Hematopoietic multipotent progenitor cell (in vitro differentiated cells): Measurements from ENCODE around the gene MXD3. TPM values are rescaled to one million over a fixed set of nuclear protein-coding genes. Genes with fewer than 3 reads are reported as not detected.
A peak's percentile ranks its signal among the peaks of the same experiment; 100 is the strongest.
"Not testable (repeated sequence)": the region's sequence is repeated elsewhere in the genome, so short reads cannot be mapped to it uniquely, and the experiment has no call there.

Experiments
- DNase-seq, 3 donors: peaks; one replicate each; pipeline ENCODE4 v3.0.0-alpha.2; 2011 to 2015; ENCODE audit warnings: low read depth in 2 of 3, low spot score in 2 of 3
- total RNA-seq: library from RNA; depleted of rRNA; stranded (reverse); fragments of >200 nt; gene quantifications from one replicate; pipeline ENCODE4 v1.2.3, GENCODE V29; 2012

MXD3 gene
- total RNA-seq, 1 donor: 11.0 TPM

DNA sequence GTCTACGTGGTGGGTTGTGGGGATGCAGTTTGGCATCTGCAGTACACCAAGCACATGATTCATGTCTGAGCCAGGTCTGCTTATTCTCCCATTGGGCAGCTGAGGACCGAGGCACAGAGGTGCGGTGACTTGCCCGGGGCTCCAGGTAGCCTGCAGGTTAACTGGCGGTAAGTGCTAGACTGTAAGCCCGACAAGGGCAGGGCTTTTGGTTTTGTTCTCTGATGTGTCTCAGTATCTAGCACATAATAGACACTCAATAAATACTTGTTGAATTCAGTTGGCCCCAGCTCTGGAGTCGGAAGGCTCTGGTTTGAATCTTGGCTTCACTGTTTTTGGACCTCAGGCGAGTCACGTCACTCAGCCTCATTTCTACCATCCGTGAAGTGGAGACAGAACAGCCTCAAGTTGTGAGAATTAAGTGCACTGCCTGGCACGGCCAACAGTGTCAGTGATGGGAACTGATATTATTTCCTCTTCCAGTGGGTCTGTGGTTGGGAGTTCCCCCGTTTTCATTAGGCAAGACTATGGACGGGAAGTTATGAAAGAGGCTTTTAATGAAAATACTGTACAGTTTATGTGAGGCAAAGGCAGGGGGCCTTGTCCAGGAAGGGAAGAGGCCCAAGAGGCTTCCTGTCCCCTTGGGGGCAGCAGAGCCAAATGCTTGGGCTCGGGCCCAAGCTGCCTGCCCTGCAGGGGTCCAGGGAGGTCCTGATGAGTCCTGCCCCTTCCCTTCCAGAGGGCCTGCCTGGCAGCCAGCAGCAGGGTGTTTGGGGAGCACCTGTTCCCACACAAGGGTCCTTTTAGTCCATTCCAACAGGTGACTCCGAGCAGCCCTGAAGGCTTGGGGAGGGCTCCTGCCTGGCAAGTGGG is 4.8 kb downstream of the MXD3 start:
- peak in 2 of 3 donors; percentile 81 to 86 for DNase-seq

DNA sequence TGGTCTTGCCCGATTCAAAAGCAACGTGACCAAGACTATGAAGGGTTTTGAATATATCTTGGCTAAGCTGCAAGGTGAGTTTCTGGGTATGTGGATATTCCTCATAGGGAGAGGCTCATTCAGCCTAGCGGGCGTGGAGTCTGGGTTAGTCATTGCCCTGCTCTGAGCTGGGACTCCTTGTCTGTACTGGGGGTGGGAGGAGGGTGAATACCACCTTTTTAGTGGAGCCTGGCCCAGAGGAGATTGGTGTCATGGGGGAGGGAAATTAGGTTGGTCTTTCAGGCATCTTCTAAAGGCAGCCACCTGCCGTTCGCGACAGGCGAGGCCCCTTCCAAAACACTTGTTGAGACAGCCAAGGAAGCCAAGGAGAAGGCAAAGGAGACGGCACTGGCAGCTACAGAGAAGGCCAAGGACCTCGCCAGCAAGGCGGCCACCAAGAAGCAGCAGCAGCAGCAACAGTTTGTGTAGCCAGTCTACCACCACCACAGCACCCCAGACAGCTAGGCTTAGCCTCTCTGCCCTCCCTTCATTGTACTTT is 5.5 kb downstream of the MXD3 start:
- not testable (repeated sequence) for DNase-seq

DNA sequence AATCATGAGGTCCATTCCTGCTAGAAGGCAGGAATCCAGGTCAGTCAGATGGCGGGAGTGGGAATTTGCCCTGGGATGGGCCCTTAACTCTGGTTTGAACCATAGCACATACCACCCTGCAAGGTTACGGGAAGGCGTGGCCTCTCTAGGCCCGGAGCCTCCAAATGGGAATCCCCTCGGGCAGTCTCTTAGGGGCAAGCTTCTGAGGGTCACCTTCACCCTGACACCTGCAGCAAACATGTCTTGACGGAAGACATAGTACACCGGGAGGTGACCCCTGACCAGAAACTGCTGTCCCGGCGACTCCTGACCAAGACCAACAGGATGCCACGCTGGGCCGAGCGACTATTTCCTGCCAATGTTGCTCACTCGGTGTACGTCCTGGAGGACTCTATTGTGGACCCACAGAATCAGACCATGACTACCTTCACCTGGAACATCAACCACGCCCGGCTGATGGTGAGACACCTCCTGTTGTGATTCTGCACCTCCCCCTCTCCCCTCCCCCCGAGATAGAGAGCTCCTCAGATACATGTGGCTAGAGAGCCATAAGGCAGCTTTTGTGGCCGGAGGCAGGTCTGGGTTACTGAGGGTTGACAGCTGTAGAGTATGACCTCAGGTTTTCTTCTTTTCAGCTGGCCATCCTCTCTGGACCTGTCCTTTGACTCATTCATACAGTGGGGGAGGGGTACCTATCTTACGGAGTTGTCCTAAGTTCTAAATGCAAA is 7.1 kb downstream of the MXD3 start:
- DNase-seq: no peak

DNA sequence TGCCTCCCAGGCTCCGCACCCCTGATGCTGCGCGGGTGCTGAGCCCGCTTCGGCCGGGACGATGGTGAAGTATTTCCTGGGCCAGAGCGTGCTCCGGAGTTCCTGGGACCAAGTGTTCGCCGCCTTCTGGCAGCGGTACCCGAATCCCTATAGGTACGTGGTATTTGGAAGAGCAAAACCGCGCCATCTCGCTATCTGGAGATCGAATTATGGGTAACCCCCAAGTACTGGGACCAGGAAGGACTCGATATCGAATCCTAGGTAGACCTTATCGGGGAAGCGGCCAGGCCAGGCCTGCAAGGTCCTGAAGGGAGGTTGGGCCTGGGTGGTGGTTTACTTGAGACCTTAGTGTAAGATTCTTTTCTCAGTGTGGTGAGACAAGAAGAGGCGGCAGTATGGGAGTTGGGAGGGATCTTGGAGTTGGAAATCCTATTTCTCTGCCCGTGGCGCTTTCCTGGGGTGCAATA is 7.7 kb downstream of the MXD3 start:
- no peak for DNase-seq

DNA sequence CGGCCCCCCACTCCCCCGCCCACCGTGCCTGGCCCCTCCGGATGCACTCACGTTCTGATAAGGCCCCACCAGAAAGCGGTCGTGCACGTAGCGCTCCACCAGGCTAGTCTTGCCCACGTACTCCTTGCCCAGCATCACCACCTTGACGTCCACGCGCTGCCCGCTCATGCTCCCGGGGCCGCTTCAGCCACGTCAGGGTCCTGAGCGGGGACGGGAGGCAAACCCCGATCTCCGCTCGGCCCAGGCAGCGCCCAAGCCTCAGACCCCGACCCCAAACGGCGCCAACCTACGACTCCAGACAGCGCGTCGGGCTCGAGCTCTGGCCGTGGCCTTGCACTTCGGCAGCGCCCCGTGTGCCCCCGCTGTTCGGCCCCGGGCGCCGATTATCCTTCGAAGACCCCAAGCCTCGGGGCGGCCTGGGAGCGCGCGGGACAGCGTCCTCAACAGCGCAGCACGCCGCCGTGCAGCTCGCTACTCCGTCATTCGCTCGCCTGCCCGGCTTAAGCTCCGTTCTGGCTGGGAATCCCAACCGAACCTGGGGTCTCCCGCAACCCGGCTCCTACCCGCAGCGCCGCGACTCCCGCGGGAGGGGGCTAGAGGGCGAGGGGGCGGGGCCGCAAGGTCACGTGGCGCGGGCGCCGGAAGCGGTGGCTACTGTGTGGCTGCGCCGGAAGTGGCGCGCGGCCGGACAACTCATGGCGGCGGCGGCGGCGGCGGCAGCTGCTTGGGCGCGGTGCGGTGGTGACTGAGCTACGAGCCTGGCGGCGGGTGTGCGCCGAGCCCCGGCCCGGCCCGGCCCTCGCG is 8.4 kb downstream of the MXD3 start, which contains the start of the genes PRELID1 and RAB24:
PRELID1 (plus strand) TSS at position 679 of the 804 bp plus-strand sequence. CDS start 187 bp downstream, outside the sequence.
RAB24 (minus strand) TSS at position 599 of the 804 bp plus-strand sequence; CDS start at position 168, 431 bp downstream.
- DNase-seq: peak; percentile 76 to 89 (median 86)

DNA sequence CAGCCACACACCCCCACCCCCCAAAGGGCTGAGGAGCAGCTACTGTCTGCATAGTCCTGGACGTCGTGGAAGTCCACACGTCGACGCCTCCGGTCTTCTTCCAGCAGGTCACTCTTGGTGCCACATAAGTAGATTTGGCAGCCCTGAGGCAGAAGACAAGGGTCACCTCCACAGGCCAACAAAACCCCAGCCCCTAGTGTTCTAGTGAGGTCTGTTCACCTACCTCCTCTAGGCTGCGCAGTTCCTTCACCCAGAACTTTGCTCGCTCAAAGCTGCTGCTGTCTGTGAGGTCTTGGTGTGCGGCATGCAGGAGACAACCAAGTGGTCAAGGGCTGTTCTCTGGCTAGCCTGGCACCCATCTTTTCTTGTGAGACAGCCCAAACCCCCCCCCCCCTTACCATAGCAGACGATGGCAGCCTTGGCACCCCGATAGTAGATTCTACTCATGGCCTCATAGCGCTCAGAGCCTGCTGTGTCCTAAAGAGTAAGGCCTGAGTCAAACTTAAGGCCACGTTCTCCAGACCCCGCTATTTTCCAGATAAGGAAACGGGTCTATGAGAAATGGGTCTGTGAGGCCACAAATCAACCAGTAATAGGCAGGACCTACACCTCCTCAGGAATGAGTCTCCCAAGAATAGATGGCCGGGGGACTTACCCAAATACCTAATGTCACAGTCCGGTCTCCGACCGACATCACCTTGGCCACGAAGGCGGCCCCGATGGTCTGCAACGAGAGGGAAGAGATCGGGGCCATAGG is 9.2 kb downstream of the MXD3 start:
- no peak for DNase-seq

DNA sequence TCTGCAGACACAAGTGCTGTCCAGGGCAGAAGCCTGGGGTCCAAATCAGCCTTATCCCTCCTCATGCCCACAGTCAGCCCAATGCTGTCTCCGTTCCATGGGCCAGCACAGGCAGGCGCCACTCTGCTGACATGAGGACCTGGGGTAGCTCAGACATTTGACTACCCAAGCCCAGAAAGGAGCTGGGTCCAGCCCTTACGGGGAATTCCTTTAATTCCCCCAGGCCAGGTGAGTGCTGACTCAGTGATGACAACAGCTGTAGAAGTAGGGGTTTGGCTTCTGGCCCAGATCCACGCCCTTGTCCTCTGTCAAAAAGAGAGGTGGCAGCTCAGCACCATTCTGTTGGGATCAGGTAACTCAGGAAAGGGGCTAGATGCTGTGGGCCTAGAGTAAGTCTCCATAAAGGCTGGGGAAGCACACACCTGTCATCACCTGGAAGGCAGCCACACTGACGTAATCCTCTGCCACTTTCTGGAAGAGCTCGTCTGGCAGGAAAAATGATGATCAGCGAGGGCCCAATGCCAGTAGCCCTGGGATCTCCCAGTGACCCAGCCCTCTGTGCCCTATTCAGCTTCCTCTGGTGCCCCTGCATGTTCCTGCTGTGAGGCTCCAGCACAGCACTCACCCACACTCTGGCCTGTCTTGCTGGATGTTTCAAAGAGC is 10.1 kb downstream of the MXD3 start:
- DNase-seq: no peak

DNA sequence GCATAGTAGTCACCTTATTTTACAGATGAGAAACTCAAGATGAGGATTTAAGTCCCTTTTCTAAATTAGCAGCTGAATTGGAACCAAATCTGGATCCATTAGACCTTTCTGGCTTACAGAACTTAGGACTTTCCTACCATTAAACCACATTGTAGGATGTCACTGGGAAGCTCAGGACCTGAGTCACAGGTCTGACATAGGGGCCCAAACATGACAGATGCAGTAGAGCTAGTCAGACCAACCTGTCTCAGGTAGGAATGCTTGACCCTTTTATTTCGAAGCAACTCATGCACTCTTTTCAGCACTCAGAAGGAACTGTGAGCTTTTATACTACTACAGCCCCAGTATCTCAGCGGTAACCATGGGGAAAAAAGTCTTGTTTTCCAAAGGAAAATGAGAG is 10.7 kb downstream of the MXD3 start:
- DNase-seq: no peak

DNA sequence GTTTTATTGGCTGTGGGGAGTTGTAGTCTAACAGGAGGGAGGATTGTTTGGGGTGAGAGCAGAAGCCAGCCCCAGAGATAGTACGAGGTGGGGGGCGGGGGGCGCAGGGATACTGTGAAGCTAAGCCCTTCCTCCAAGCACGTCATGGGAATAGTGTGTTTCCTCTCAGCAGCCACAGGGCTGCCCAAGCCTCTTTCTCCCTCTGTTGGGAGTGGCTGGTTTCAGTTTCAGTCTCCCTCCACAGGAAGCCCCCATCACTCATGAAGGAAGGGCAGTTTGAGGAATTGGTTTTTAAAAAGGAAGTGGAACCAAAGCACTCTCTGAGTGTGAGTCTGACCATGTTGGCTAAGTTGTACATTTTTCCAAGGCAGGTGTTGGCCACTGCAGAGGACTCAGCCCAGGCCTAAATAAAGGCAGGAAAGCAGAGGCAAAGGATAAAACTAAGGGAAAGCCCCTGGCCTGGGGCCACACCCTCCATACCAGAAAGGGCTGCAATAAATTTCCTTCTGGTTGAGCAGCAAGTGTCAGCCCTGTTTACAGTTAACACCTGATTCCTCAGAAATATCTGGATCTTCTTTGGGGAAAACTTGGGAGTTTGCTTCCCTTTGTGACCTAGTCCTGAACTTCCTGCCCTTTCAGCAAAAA is 11.3 kb downstream of the MXD3 start:
- peak in 2 of 3 donors; percentile 91 to 94 for DNase-seq

DNA sequence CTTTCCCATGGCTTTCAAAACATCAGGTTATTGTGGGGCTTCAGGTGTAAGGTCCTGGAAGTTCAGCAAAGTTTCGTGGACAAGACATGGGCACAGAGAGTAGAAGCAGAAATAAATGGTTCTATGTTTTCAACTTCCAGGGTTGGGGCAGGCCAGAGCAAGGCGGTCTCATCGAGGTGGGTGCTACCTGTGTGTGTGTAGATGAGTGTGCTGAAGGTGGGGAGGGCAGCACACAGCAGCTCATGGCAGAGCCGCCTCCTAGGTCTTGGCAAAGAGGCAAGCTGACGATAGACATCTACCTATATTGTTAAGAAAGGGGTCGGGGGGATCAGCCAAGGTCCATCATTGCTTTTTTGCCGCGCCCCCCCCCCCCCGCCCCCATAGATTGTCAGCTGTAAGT is 12.0 kb downstream of the MXD3 start:
- DNase-seq: no peak

DNA sequence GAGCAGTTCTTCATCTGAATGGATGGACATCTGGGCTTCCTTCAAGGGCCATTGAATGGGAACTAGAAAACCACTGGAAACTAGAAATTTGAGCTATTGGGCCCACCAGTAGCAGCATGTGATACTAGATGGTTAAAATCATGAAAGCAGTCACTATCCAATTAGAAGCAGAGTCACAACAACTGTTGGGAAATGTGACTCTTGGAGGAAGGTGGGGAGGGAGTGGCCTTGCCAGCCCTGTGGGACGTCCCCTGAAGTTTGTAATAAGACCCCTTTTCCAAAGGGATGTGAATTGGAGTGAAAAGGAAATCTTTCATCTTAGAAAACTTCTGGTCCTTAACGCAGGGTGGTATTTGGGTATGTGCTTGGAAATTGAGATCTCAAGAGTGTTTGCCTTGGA is 13.8 kb downstream of the MXD3 start:
- no peak for DNase-seq

DNA sequence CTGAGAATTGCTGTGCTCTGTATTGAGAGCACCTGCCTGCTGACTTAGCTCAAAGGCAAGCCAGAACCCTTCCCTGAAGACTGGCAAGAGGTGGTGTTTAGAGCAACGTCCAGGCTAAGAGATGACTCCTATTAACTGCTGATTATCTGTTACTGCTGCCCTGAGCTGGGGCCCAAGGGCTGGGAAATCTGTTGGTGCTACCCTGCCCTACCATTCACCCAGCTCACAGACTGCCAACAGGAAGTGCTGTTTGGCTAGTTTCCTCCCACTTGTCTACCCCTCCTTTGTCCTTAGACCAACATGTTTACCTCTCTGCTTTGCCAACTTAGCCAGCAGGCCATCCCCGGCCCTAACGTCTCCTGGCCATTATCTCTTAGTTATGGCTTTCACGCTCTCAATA is 15.1 kb downstream of the MXD3 start:
- no peak for DNase-seq

DNA sequence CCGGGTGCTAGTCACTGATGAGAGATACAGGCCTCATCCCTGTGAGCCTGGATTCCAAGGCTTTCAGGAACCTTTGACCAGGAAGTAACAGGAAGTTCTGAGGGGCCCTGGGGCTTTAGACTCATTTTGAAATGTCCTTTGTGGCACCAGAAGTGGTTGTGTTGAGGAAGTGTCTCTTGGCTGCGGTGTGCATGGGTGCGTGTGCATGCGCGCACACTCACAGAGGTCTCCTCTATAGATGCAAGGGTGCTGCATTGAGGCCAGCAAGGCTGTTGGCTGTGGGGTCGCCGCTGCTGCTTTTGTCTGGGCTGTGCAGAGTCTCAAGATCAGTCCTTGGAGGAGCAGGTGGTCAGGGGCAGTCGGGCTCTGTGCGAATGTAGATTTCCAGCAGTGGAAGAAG is 15.8 kb downstream of the MXD3 start:
- no peak for DNase-seq

DNA sequence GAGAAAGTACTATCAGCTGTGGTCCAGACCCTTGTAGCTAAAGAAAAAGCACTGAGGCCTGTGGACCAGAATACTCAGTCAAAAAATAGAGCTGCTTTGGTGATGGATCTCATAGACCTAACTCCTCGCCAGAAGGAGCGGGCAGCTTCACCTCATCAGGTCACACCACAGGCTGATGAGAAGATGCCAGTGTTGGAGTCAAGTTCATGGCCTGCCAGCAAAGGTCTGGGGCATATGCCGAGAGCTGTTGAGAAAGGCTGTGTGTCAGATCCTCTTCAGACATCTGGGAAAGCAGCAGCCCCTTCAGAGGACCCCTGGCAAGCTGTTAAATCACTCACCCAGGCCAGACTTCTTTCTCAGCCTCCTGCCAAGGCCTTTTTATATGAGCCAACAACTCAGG is 17.1 kb downstream of the MXD3 start:
- no peak for DNase-seq

DNA sequence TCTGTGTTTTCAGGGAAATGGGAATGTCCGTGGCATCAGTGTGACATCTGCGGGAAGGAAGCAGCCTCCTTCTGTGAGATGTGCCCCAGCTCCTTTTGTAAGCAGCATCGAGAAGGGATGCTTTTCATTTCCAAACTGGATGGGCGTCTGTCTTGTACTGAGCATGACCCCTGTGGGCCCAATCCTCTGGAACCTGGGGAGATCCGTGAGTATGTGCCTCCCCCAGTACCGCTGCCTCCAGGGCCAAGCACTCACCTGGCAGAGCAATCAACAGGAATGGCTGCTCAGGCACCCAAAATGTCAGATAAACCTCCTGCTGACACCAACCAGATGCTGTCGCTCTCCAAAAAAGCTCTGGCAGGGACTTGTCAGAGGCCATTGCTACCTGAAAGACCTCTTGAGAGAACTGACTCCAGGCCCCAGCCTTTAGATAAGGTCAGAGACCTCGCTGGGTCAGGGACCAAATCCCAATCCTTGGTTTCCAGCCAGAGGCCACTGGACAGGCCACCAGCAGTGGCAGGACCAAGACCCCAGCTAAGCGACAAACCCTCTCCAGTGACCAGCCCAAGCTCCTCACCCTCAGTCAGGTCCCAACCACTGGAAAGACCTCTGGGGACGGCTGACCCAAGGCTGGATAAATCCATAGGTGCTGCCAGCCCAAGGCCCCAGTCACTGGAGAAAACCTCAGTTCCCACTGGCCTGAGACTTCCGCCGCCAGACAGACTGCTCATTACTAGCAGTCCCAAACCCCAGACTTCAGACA is 17.7 kb downstream of the MXD3 start:
- no peak for DNase-seq

DNA sequence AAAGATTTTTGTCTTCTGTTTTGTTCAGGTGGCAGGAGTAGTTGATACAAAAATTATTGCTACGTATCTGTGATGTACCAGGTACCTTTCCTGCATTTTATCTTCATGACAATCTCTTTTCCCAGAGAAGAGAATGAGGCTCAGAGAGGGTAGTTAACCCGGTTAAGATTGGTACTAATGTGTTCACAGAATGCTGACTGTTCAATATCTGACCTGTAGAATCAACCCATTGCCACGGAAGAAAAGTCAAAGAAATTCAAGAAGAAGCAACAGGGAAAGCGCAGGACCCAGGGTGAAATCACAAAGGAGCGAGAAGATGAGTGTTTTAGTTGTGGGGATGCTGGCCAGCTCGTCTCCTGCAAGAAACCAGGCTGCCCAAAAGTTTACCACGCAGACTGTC is 20.0 kb downstream of the MXD3 start:
- no peak for DNase-seq

DNA sequence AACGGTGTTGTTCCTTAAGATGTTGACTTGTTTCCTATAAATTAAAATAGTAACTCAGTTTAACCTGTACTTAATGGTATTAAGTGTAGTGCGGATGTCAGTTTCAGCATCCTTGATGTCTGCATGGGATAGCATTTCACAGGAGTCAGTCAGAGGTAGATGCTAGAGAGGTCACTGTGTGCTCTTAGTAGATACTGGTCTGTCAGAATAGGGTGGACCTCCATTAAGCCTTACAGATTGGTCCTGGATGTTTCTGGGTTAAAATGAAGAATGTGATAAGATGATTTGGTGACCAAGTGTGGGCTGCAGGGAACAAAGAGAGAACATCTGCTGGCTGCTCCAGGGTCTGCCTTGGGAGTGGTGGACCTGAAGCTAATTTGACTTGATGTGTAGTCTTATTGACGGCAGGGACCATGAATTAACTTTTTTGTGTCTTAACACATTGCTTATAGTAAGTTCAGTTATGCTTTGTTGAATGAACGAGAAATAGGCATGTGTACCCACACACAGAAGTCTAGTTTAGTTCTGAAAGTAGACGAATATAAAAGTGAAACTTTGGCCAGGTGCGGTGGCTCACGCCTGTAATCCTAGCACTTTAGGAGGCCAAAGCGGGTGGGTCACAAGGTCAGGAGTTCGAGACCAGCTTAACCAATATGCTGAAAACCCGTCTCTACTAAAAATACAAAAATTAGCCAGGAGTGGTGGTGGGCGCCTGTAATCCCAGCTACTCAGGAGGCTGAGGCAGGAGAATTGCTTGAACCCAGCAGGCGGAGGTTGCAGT is 20.7 kb downstream of the MXD3 start:
- no peak for DNase-seq
